ENCODE results near the gene IPO11.
"Not testable (repeated sequence)": the region's sequence is repeated elsewhere in the genome, so short reads cannot be mapped to it uniquely, and the experiment has no call there.

DNA sequence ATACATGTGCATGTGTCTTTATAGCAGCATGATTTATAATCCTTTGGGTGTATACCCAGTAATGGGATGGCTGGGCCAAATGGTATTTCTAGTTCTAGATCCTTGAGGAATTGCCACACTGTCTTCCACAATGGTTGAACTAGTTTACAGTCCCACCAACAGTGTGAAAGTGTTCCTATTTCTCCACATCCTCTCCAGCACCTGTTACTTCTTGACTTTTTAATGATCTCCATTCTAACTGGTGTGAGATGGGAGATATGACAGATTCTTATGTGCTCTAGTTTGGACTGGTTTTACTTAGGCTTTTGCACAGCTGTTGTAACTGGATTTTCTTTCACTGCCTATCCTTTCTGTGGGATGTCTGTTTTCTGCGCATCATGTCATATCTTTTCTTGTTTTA is 108.2 kb downstream of the IPO11 start:
- TF ChIP-seq, protein P1, sequence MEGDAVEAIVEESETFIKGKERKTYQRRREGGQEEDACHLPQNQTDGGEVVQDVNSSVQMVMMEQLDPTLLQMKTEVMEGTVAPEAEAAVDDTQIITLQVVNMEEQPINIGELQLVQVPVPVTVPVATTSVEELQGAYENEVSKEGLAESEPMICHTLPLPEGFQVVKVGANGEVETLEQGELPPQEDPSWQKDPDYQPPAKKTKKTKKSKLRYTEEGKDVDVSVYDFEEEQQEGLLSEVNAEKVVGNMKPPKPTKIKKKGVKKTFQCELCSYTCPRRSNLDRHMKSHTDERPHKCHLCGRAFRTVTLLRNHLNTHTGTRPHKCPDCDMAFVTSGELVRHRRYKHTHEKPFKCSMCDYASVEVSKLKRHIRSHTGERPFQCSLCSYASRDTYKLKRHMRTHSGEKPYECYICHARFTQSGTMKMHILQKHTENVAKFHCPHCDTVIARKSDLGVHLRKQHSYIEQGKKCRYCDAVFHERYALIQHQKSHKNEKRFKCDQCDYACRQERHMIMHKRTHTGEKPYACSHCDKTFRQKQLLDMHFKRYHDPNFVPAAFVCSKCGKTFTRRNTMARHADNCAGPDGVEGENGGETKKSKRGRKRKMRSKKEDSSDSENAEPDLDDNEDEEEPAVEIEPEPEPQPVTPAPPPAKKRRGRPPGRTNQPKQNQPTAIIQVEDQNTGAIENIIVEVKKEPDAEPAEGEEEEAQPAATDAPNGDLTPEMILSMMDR (IDR thresholded peaks at IDR 0.05 in 8 of 11, conservative IDR thresholded peaks at IDR 0.05 in 3 of 11) = not testable (repeated sequence)
- TF ChIP-seq POLR2AphosphoS5 (IDR thresholded peaks at IDR 0.05) = not testable (repeated sequence)

Measured in spleen (tissue), 7 donors.